PC-3 (cell line): ENCODE measurements around the gene CFAP46. TPM values are rescaled to one million over a fixed set of nuclear protein-coding genes. Genes with fewer than 3 reads are reported as not detected.

Experiments
- ATAC-seq: fragments of 200-7000 bp; cut with Tn5 transposase; 2 replicates; pipeline ENCODE4 v1.9.1; 2020; ENCODE audit warnings: mild to moderate bottlenecking, moderate library complexity
- BruUV-seq: library from RNA; stranded (reverse); fragments of 400-500 nt; replicated peaks from 2 replicates; lab custom pipeline; 2021; lab: Mats Ljungman, UMichigan
- CTCF ChIA-PET: fragments of 300-600 bp; sonication (Branson Sonifier 250); formaldehyde crosslinking; loops from one replicate; lab custom pipeline; 2022; ENCODE audit warnings: antibody characterized with exemption; lab: Charles Lee
- POLR2A ChIA-PET: fragments of 300-600 bp; sonication (Branson Sonifier 250); formaldehyde crosslinking; loops from one replicate; lab custom pipeline; 2022; ENCODE audit warnings: antibody characterized with exemption; ENCODE audit not compliant: unreplicated experiment; lab: Charles Lee
- DNase-seq: peaks from one replicate; pipeline ENCODE4 v3.0.0-alpha.2; 2015
- H2AFZ ChIP-seq: fragments of 300-600 bp; sonication (generic); 2 replicates; pipeline ENCODE4 v1.6.0; 2016; ENCODE audit warnings: antibody characterized with exemption, low read length
- H3F3A ChIP-seq: fragments of 300-600 bp; sonication (generic); one replicate; pipeline ENCODE4 v1.6.0; 2017; ENCODE audit warnings: antibody characterized with exemption, low read length, control low read depth, mild to moderate bottlenecking; ENCODE audit not compliant: unreplicated experiment
- H3K27ac ChIP-seq: fragments of 300-600 bp; sonication (generic); 2 replicates; pipeline ENCODE4 v1.5.1; 2016; ENCODE audit warnings: mild to moderate bottlenecking, low read length
- H3K27me3 ChIP-seq: fragments of 300-600 bp; sonication (generic); 2 replicates; pipeline ENCODE4 v1.6.1; 2016; ENCODE audit warnings: low read length, mixed read lengths
- H3K36me3 ChIP-seq: fragments of 300-600 bp; sonication (generic); 2 replicates; pipeline ENCODE4 v1.6.1; 2016; ENCODE audit warnings: low read depth, mixed run types, low read length, mixed read lengths
- H3K4me1 ChIP-seq: fragments of 300-600 bp; sonication (generic); 2 replicates; pipeline ENCODE4 v1.5.1; 2016; ENCODE audit warnings: low read length; ENCODE audit not compliant: insufficient read depth
- H3K4me2 ChIP-seq: fragments of 300-600 bp; sonication (generic); 2 replicates; pipeline ENCODE4 v1.6.0; 2016; ENCODE audit warnings: low read length
- H3K4me3 ChIP-seq: fragments of 300-600 bp; sonication (generic); 2 replicates; pipeline ENCODE4 v1.5.1; 2016; ENCODE audit warnings: mild to moderate bottlenecking, low read length, mixed read lengths
- H3K79me2 ChIP-seq: fragments of 300-600 bp; sonication (generic); 2 replicates; pipeline ENCODE4 v1.6.1; 2017; ENCODE audit warnings: low read length, mixed read lengths
- H3K9ac ChIP-seq: fragments of 300-600 bp; sonication (generic); 2 replicates; pipeline ENCODE4 v1.6.0; 2016; ENCODE audit warnings: mild to moderate bottlenecking, low read length
- H3K9me2 ChIP-seq: fragments of 300-600 bp; sonication (generic); replicated peaks from 2 replicates; pipeline ENCODE4 v1.6.1; 2016; ENCODE audit warnings: mixed run types, low read length, mixed read lengths
- H3K9me3 ChIP-seq: fragments of 300-600 bp; sonication (generic); 2 replicates; pipeline ENCODE4 v1.6.1; 2016; ENCODE audit warnings: low read length, mixed read lengths
- H4K20me1 ChIP-seq: fragments of 300-600 bp; sonication (generic); 2 replicates; pipeline ENCODE4 v1.6.1; 2016; ENCODE audit warnings: low read length, mixed read lengths
- EZH2 ChIP-seq: fragments of 300-600 bp; sonication (generic); IDR thresholded peaks from one replicate; pipeline ENCODE4 v1.6.1; 2017; ENCODE audit warnings: antibody characterized with exemption, mild to moderate bottlenecking, low read length; ENCODE audit not compliant: unreplicated experiment
- EZH2phosphoT487 ChIP-seq: fragments of 300-600 bp; sonication (generic); IDR thresholded peaks from 2 replicates; pipeline ENCODE4 v1.6.1; 2018; ENCODE audit warnings: mild to moderate bottlenecking, antibody characterized with exemption, low read length, borderline replicate concordance
- intact Hi-C: fragments of 100-400 bp; cut with micrococcal nuclease; formaldehyde crosslinking; loops from 2 replicates; pipeline ENCODE4 v1.9.0; 2023
- total RNA-seq: library from RNA; depleted of rRNA; stranded (reverse); fragments of >200 nt; gene quantifications from 2 replicates; pipeline ENCODE4 v1.2.3, GENCODE V29; 2014
- TF ChIP-seq, protein P1 (sequence below): fragments of 300-600 bp; sonication (generic); conservative IDR thresholded peaks from 2 replicates; pipeline ENCODE4 v1.5.1; 2017; ENCODE audit warnings: antibody characterized with exemption, low read depth, mild to moderate bottlenecking, low read length

CFAP46 gene
- total RNA-seq, 1 experiment from 2014 or later, result 0.04 TPM

DNA sequence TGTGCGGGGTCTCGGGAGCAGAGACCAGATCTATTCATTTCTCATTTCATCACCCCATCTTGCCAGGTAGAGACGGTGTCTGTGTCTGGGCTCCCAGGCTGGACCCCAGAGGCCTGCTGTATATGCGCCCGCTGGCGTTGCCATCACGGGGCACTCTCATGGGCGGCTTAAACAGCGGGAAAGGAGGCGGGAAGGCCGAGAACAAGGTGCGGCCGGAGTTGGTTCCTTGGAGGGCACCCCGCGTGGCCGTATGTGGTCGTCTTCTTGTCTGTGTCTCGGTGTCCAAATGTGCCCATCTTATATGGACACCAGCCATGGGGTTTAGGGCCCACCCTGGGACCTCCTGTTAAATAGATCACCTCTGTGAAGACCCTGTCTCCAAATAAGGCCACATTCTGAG lies 2.1 kb upstream of the CFAP46 start:
- ChIA-PET CTCF (no interaction called here), POLR2A (no interaction called here)
- no peaks in the 10 kb centered on the region for H4K20me1 ChIP-seq
- H3K27me3 ChIP-seq, result peaks cover 22% of the 10 kb centered on the region
- H3K9me3 ChIP-seq, result no peaks in the 10 kb centered on the region
- ATAC-seq, result no peak
- no peak overlapping the region for H3K9ac ChIP-seq
- BruUV-seq, result no TSS peak
- TF ChIP-seq EZH2phosphoT487 (no peak), EZH2 (no peak)
- TF ChIP-seq, protein P1, sequence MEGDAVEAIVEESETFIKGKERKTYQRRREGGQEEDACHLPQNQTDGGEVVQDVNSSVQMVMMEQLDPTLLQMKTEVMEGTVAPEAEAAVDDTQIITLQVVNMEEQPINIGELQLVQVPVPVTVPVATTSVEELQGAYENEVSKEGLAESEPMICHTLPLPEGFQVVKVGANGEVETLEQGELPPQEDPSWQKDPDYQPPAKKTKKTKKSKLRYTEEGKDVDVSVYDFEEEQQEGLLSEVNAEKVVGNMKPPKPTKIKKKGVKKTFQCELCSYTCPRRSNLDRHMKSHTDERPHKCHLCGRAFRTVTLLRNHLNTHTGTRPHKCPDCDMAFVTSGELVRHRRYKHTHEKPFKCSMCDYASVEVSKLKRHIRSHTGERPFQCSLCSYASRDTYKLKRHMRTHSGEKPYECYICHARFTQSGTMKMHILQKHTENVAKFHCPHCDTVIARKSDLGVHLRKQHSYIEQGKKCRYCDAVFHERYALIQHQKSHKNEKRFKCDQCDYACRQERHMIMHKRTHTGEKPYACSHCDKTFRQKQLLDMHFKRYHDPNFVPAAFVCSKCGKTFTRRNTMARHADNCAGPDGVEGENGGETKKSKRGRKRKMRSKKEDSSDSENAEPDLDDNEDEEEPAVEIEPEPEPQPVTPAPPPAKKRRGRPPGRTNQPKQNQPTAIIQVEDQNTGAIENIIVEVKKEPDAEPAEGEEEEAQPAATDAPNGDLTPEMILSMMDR, result no peak
- H3K79me2 ChIP-seq, result no peaks in the 10 kb centered on the region
- DNase-seq, result no peak
- H3K36me3 ChIP-seq, result no peaks in the 10 kb centered on the region
- intact Hi-C loops, result no loop called here
- H3K4me2 ChIP-seq, result no peak overlapping the region
- H3K4me1 ChIP-seq, result no peaks in the 10 kb centered on the region
- H3K9me2 ChIP-seq, result no peaks in the 10 kb centered on the region
- H3K27ac ChIP-seq, result no peak overlapping the region
- H3K4me3 ChIP-seq, result no peak overlapping the region
- no peaks in the 10 kb centered on the region for H3F3A ChIP-seq
- no peak overlapping the region for H2AFZ ChIP-seq

DNA sequence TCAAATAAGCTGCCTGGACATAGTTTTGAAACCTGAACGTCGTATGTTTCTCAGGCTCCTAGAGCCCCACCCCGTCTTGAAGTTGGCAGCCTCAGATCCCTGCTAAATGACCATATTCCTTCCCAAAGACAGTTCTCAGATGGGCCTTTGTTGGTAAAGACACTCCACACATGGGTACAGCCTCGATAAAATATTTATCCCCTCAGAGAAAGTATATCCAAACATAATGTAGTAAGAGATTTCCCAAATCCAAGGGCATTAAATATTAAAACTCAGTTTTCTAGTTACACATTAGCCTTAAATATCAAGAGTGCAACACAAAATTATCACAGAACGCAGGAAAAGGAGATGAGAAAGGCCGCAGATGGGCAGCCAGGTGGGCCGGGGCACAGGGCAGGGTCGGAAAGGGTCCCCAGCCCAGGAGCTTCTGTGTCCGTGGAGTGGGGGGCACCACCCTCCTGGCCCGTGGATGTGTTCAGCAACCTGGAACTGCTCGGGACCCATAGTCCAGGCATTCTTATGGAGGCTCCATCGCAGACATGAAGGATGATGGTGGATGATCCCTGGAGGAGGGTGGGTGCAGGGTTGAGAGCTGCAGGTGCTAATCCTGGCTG lies 1.5 kb upstream of the CFAP46 start:
- H3K27me3 ChIP-seq, result peaks cover 16% of the 10 kb centered on the region
- CTCF ChIA-PET, result no interaction called here
- H3K9ac ChIP-seq, result no peak overlapping the region

More for the DNA sequence above, 1.5 kb upstream of the CFAP46 start:
- Histone ChIP-seq H4K20me1 (no peaks in the 10 kb centered on the region), H3K4me2 (no peak overlapping the region), H2AFZ (no peak overlapping the region), H3K9me2 (no peaks in the 10 kb centered on the region), H3K4me3 (no peak overlapping the region), H3F3A (no peaks in the 10 kb centered on the region), H3K79me2 (no peaks in the 10 kb centered on the region), H3K36me3 (no peaks in the 10 kb centered on the region), H3K27ac (no peak overlapping the region), H3K9me3 (no peaks in the 10 kb centered on the region), H3K4me1 (no peaks in the 10 kb centered on the region)
- POLR2A ChIA-PET, result no interaction called here
- ATAC-seq (no peak), DNase-seq (no peak)
- no TSS peak for BruUV-seq
- TF ChIP-seq, protein P1, result no peak
- TF ChIP-seq EZH2phosphoT487 (no peak), EZH2 (no peak)
- intact Hi-C loops, result no loop called here
